GM12878 (cell line): ENCODE results near the gene DCC.

Experiments used
- BHLHE40 ChIP-seq, 2 experiments: fragments of 450-650 bp in 1 of 2; IDR thresholded peaks; 2 replicates each; pipeline ENCODE4 v1.6.1; 2011 to 2017; ENCODE audit warnings: low read depth in 2 of 2, borderline replicate concordance in 1 of 2, improper control_type of control experiment in 1 of 2, low read length in 1 of 2, mild to moderate bottlenecking in 1 of 2
- CBX3 ChIP-seq: fragments of 200-600 bp; sonication (generic); IDR thresholded peaks from 2 replicates; pipeline ENCODE4 v1.6.1; 2016; ENCODE audit warnings: low read depth, borderline replicate concordance
- CEBPZ ChIP-seq: fragments of 150-350 bp; IDR thresholded peaks from 2 replicates; pipeline ENCODE4 v1.6.1; 2016; ENCODE audit warnings: low read depth, low read length
- CTCF ChIP-seq, 3 experiments: IDR thresholded peaks in 2 of 3; conservative IDR thresholded peaks in 1 of 3; 2 replicates each; pipeline ENCODE4 v1.5.1; 2011; ENCODE audit warnings: low read depth in 3 of 3, low read length in 3 of 3, mild to moderate bottlenecking in 3 of 3, control low read depth in 2 of 3, moderate library complexity in 2 of 3, inconsistent platforms in 1 of 3, mixed read lengths in 1 of 3; ENCODE audit not compliant: control insufficient read depth in 2 of 3, insufficient read depth in 1 of 3; ENCODE audit errors: extremely low read depth in 1 of 3
- E2F4 ChIP-seq: IDR thresholded peaks from 2 replicates; pipeline ENCODE4 v1.6.1; 2012; ENCODE audit warnings: low read depth, low read length, improper control_type of control experiment
- IKZF1 ChIP-seq: fragments of 450-650 bp; conservative IDR thresholded peaks from 2 replicates; pipeline ENCODE4 v1.6.1; 2017; ENCODE audit warnings: antibody characterized with exemption, mild to moderate bottlenecking
- KDM1A ChIP-seq: fragments of 200-600 bp; sonication (generic); IDR thresholded peaks from 2 replicates; pipeline ENCODE4 v1.6.1; 2016; ENCODE audit warnings: borderline replicate concordance
- NFYB ChIP-seq: IDR thresholded peaks from 2 replicates; pipeline ENCODE4 v1.6.1; 2011; ENCODE audit warnings: low read depth, mild to moderate bottlenecking, low read length, improper control_type of control experiment, moderate library complexity; ENCODE audit not compliant: insufficient read depth
- POLR2A ChIP-seq: IDR thresholded peaks from 2 replicates; pipeline ENCODE4 v1.6.1; 2011; ENCODE audit warnings: low read depth, mild to moderate bottlenecking, low read length
- POLR2AphosphoS5 ChIP-seq: IDR thresholded peaks from 2 replicates; pipeline ENCODE4 v1.6.1; 2011; ENCODE audit warnings: mild to moderate bottlenecking, low read length, inconsistent platforms
- RCOR1 ChIP-seq: conservative IDR thresholded peaks from 2 replicates; pipeline ENCODE4 v1.6.1; 2012; ENCODE audit warnings: low read depth, low read length, improper control_type of control experiment
- TAF1 ChIP-seq: IDR thresholded peaks from 2 replicates; pipeline ENCODE4 v1.6.1; 2011; ENCODE audit warnings: mild to moderate bottlenecking, low read depth, low read length, borderline replicate concordance
- TARDBP ChIP-seq: IDR thresholded peaks from 2 replicates; pipeline ENCODE4 v1.6.1; 2016; ENCODE audit warnings: borderline replicate concordance

GRCh38 chr18:52781113-52781512, 441.1 kb downstream of the DCC start:
- TF ChIP-seq POLR2A (no peak), TARDBP (no peak), CEBPZ (no peak), RCOR1 (no peak), POLR2AphosphoS5 (no peak), TAF1 (no peak), NFYB (no peak), E2F4 (no peak), BHLHE40 (IDR thresholded peaks at IDR 0.05; ENCODE audit: borderline replicate concordance in 1 of 2, low read depth in 2 of 2, low read length in 1 of 2) (no peak), CTCF (IDR thresholded peaks at IDR 0.05 in 2 of 3, conservative IDR thresholded peaks at IDR 0.05 in 1 of 3; ENCODE audit: control insufficient read depth in 2 of 3, extremely low read depth in 1 of 3, insufficient read depth in 1 of 3, low read depth in 3 of 3, low read length in 3 of 3) (no peak), KDM1A (no peak), CBX3 (no peak), IKZF1 (no peak)
